Gastroesophageal sphincter (tissue), 4 donors: ENCODE data around the gene GPR42. TPM values are rescaled to one million over a fixed set of nuclear protein-coding genes. Genes with fewer than 3 reads are reported as not detected.

Source experiments
- ATAC-seq: fragments of 150-250 bp; one replicate; pipeline ENCODE4 v1.9.1; 2016; ENCODE audit warnings: mild to moderate bottlenecking, moderate library complexity
- H3K27ac ChIP-seq, 4 donors: fragments of 200-600 bp; sonication (generic) in 3 of 4; 1 replicate in 3 of 4; 2 replicates in 1 of 4; pipeline ENCODE4 v1.5.1; 2016 to 2019
- H3K27me3 ChIP-seq: fragments of 200-600 bp; sonication (generic); one replicate; pipeline ENCODE4 v1.5.1; 2019
- H3K36me3 ChIP-seq, 2 donors: fragments of 200-600 bp; sonication (generic); one replicate each; pipeline ENCODE4 v1.5.1; 2019; ENCODE audit warnings: control low read depth in 1 of 2
- H3K4me1 ChIP-seq, 3 donors: fragments of 200-600 bp; sonication (generic); 1 replicate in 2 of 3; 2 replicates in 1 of 3; pipeline ENCODE4 v1.5.1; 2016 to 2019; ENCODE audit warnings: control low read depth in 2 of 3
- H3K4me3 ChIP-seq, 2 donors: fragments of 200-600 bp; sonication (generic); one replicate each; pipeline ENCODE4 v1.5.1; 2019; ENCODE audit warnings: mild to moderate bottlenecking in 1 of 2, moderate library complexity in 1 of 2
- H3K9me3 ChIP-seq, 3 donors: fragments of 200-600 bp; sonication (generic); one replicate each; pipeline ENCODE4 v1.5.1; 2017 to 2019; ENCODE audit warnings: control low read depth in 2 of 3
- CTCF ChIP-seq, 4 experiments: fragments of 200-600 bp in 2 of 4; fragments of 450-650 bp in 2 of 4; sonication (generic) in 1 of 4; IDR thresholded peaks; one replicate each; pipeline ENCODE4 v1.5.1; 2017 to 2019; ENCODE audit warnings: antibody characterized with exemption in 4 of 4, mild to moderate bottlenecking in 2 of 4, moderate library complexity in 2 of 4
- EP300 ChIP-seq: sonication (generic); formaldehyde crosslinking; IDR thresholded peaks from one replicate; pipeline ENCODE4 v1.6.1; 2017; ENCODE audit warnings: antibody characterized with exemption, mild to moderate bottlenecking
- POLR2A ChIP-seq, 2 donors: fragments of 450-650 bp; IDR thresholded peaks; one replicate each; pipeline ENCODE4 v1.6.1; 2017; ENCODE audit warnings: antibody characterized with exemption in 2 of 2, mild to moderate bottlenecking in 2 of 2, moderate library complexity in 1 of 2
- POLR2AphosphoS5 ChIP-seq: sonication (generic); formaldehyde crosslinking; IDR thresholded peaks from one replicate; pipeline ENCODE4 v1.6.1; 2017; ENCODE audit warnings: antibody characterized with exemption
- WGBS, 2 donors: methylation state at CpG; one replicate each; pipeline ENCODE4 v1.1.5; 2018; ENCODE audit warnings: low coverage in 1 of 2; 5-methylcytosine and 5-hydroxymethylcytosine counted together
- total RNA-seq, 4 donors: library from RNA; depleted of rRNA; stranded (reverse); fragments of >200 nt; gene quantifications; one replicate each; pipeline ENCODE4 v1.1.0, GENCODE V29; 2016

GPR42 gene
- total RNA-seq, 4 donors from 2014 or later: not detected

GRCh38 chr19:35346193-35347052 is 24.4 kb upstream of the GPR42 start:
- WGBS, 2 donors: 64% methylated on average over 4 to 15 of the region's 28 CpGs
- ATAC-seq: no peak
- Histone ChIP-seq H3K4me3 (no peak overlapping the region), H3K4me1 (no peaks in the 10 kb centered on the region), H3K27ac (no peak overlapping the region), H3K9me3 (no peaks in the 10 kb centered on the region), H3K36me3 (no peaks in the 10 kb centered on the region), H3K27me3 (peaks cover 52% of the 10 kb centered on the region)
- TF ChIP-seq POLR2AphosphoS5 (no peak), POLR2A (IDR thresholded peaks at IDR 0.05) (no peak), EP300 (no peak), CTCF (IDR thresholded peaks at IDR 0.05) (no peak)

GRCh38 chr19:35347171-35347929 is 23.5 kb upstream of the GPR42 start, which contains the start of gene FFAR1:
TSS of gene FFAR1 (plus strand) at chr19:35347902. CDS start at chr19:35351552, 3,650 bp downstream.
- H3K9me3 ChIP-seq: no peaks in the 10 kb centered on the region
- H3K27ac ChIP-seq: no peak within 1 kb of the TSS
- ATAC-seq: no peak
- H3K4me3 ChIP-seq: no peak within 1 kb of the TSS
- TF ChIP-seq EP300 (no peak), POLR2A (IDR thresholded peaks at IDR 0.05) (no peak)
- WGBS, 2 donors: 53 to 65% methylated on average over 9 to 16 of the region's 18 CpGs
- no peaks in the 10 kb centered on the region for H3K4me1 ChIP-seq
- H3K27me3 ChIP-seq: peaks cover 61% of the 10 kb centered on the region
- no peaks in the 10 kb centered on the region for H3K36me3 ChIP-seq

DNA sequence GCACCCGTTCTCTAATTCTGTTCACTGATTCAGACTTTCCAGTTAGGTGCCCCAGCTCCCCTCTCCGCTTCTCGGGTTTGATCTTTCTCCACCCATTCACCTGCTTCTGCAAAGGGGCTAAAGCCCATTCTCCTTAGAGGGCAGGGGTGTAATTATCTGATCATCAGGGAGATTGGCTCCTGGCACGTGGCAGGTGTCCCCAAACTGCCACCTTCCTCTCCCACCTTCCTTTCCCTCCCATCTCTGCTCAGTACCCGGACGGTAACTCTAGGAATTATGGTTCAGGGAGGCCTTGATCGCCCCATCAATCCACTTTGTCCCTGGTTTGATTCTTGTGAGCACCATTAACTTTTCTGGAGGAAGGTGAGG is 23.0 kb upstream of the GPR42 start:
- peaks cover 64% of the 10 kb centered on the region for H3K27me3 ChIP-seq
- no peaks in the 10 kb centered on the region for H3K4me1 ChIP-seq
- H3K36me3 ChIP-seq: no peaks in the 10 kb centered on the region
- TF ChIP-seq POLR2AphosphoS5 (no peak), EP300 (no peak)
- no peaks in the 10 kb centered on the region for H3K9me3 ChIP-seq
- no peak for ATAC-seq
- H3K27ac ChIP-seq: no peak overlapping the region
- no peak overlapping the region for H3K4me3 ChIP-seq
- WGBS, 2 donors: 71 to 93% methylated on average over 3 of the region's 7 CpGs

DNA sequence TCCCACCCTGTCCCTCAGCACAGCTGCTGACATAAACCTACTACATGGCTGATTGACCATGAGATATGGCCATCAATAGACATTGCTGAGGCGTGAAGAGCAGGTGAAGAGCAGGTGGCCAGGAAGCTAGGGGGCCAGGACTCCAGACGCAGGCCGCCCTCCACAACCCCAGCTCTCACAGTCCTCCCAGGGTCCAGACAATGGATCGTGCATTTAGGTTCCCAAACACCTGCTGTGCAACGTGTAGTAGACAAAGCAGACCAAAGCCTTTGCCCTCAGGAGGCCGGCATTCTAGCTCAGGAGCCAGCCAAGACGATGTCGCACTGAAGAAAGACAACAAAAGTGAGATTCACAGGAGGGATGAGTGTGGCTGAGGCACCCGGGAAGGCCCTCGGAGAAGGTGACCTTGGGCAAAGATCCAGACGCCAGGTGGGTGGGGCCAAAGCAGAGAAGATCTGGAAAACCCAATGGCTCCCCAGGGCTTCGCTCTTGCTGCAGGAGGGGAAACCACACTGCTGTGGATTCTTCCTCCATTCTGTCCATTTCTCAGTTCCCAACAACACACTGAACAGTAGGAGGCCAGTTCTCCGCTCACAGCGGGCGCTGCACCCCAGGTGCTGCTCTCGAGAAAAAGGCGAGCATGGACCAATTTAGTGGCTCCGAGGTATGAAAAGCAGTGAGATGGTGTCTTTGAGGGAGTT is 21.8 kb upstream of the GPR42 start:
- Histone ChIP-seq H3K36me3 (no peaks in the 10 kb centered on the region), H3K9me3 (no peaks in the 10 kb centered on the region), H3K4me1 (no peaks in the 10 kb centered on the region), H3K27ac (no peak overlapping the region), H3K27me3 (peaks cover 75% of the 10 kb centered on the region), H3K4me3 (no peak overlapping the region)
- TF ChIP-seq CTCF (IDR thresholded peaks at IDR 0.05): no peak
- ATAC-seq: no peak
- 73% methylated on average over 13 of the region's 18 CpGs; no CpG with 5 or more reads in 1 of the 2 donors for WGBS, 2 donors

- H3K9me3 ChIP-seq: no peaks in the 10 kb centered on the region
- H3K4me1 ChIP-seq: no peaks in the 10 kb centered on the region
- no peaks in the 10 kb centered on the region for H3K36me3 ChIP-seq
- H3K27ac ChIP-seq: no peak overlapping the region
- H3K27me3 ChIP-seq: peaks cover 75% of the 10 kb centered on the region
- TF ChIP-seq EP300 (no peak), CTCF (IDR thresholded peaks at IDR 0.05) (no peak), POLR2A (IDR thresholded peaks at IDR 0.05) (no peak), POLR2AphosphoS5 (no peak)
- ATAC-seq: no peak
- no peak overlapping the region for H3K4me3 ChIP-seq
- WGBS, 2 donors: 38 to 67% methylated on average over 2 to 3 of the region's 17 CpGs
These were observed 21.0 kb upstream of the GPR42 start for GRCh38 chr19:35349614-35350521.
